DMS79 (cell line): ENCODE results near the gene GMPPB.
"Not testable (repeated sequence)": the region's sequence is repeated elsewhere in the genome, so short reads cannot be mapped to it uniquely, and the experiment has no call there.

ENCODE experiments used
- DNase-seq: peaks from one replicate; lab custom pipeline; 2025; lab: John Stamatoyannopoulos, UW

Gene GMPPB

GRCh38 chr3:49713336-49714105 lies 10.2 kb downstream of the GMPPB start:
- DNase-seq, result no peak

GRCh38 chr3:49712631-49713317 lies 11.0 kb downstream of the GMPPB start:
- DNase-seq, result no peak

GRCh38 chr3:49712166-49712565 lies 11.6 kb downstream of the GMPPB start:
- no peak for DNase-seq

GRCh38 chr3:49711489-49711888 lies 12.3 kb downstream of the GMPPB start:
- no peak for DNase-seq

GRCh38 chr3:49709852-49710251 lies 13.9 kb downstream of the GMPPB start:
- no peak for DNase-seq

GRCh38 chr3:49707113-49707480 lies 16.7 kb downstream of the GMPPB start:
- no peak for DNase-seq

GRCh38 chr3:49706456-49707112 lies 17.2 kb downstream of the GMPPB start:
- no peak for DNase-seq

- DNase-seq, result no peak
Observed at GRCh38 chr3:49705390-49705960, 18.3 kb downstream of the GMPPB start.

GRCh38 chr3:49704629-49705028 lies 19.1 kb downstream of the GMPPB start:
- DNase-seq, result no peak

GRCh38 chr3:49703956-49704355 lies 19.8 kb downstream of the GMPPB start:
- no peak for DNase-seq

- DNase-seq, result no peak
Observed at GRCh38 chr3:49703443-49703927, 20.3 kb downstream of the GMPPB start.

GRCh38 chr3:49702672-49703071 lies 21.1 kb downstream of the GMPPB start:
- DNase-seq, result no peak

- no peak for DNase-seq
Observed at GRCh38 chr3:49701388-49702077, 22.2 kb downstream of the GMPPB start.

- no peak for DNase-seq
Observed at GRCh38 chr3:49700453-49701128, 23.2 kb downstream of the GMPPB start.

GRCh38 chr3:49700014-49700413 lies 23.7 kb downstream of the GMPPB start:
- no peak for DNase-seq

- no peak for DNase-seq
Observed at GRCh38 chr3:49699281-49699979, 24.3 kb downstream of the GMPPB start.

- DNase-seq, result not testable (repeated sequence)
Observed at GRCh38 chr3:49695350-49696015, 28.3 kb downstream of the GMPPB start.

- DNase-seq, result not testable (repeated sequence)
Observed at GRCh38 chr3:49694409-49695070, 29.2 kb downstream of the GMPPB start.

- not testable (repeated sequence) for DNase-seq
Observed at GRCh38 chr3:49691481-49691880, 32.3 kb downstream of the GMPPB start.

- not testable (repeated sequence) for DNase-seq
Observed at GRCh38 chr3:49690856-49691255, 32.9 kb downstream of the GMPPB start.
